HepG2 (cell line): ENCODE results near the gene SAPCD1. TPM values are rescaled to one million over a fixed set of nuclear protein-coding genes. Genes with fewer than 3 reads are reported as not detected.

Experiments
- ATF7 ChIP-seq, 2 experiments: fragments of 450-650 bp in 1 of 2; sonication (generic) in 1 of 2; formaldehyde crosslinking in 1 of 2; IDR thresholded peaks; 2 replicates each; pipeline versions ENCODE4 v1.4.0 to v1.6.1; 2016 to 2020; ENCODE audit warnings: antibody characterized with exemption in 1 of 2, mild to moderate bottlenecking in 1 of 2, missing genetic modification reagents in 1 of 2
- CSRNP1 ChIP-seq: sonication (generic); formaldehyde crosslinking; IDR thresholded peaks from 2 replicates; pipeline ENCODE4 v1.8.1; 2023; ENCODE audit warnings: mild to moderate bottlenecking, missing genetic modification reagents
- GATA4 ChIP-seq: sonication (generic); IDR thresholded peaks from 2 replicates; pipeline ENCODE4 v1.6.1; 2016; ENCODE audit warnings: antibody characterized with exemption, low read depth, borderline replicate concordance
- HIC2 ChIP-seq: sonication (generic); formaldehyde crosslinking; IDR thresholded peaks from 2 replicates; pipeline ENCODE4 v1.9.0; 2022; ENCODE audit warnings: low read depth, missing genetic modification reagents
- HNF4A ChIP-seq: sonication (generic); formaldehyde crosslinking; IDR thresholded peaks from 2 replicates; pipeline ENCODE4 v1.4.0; 2020; ENCODE audit warnings: missing genetic modification reagents
- HOXD1 ChIP-seq: sonication (generic); formaldehyde crosslinking; IDR thresholded peaks from 2 replicates; pipeline ENCODE4 v1.5.0; 2020; ENCODE audit warnings: missing genetic modification reagents
- MAFG ChIP-seq: sonication (generic); formaldehyde crosslinking; IDR thresholded peaks from 2 replicates; pipeline ENCODE4 v1.5.1; 2020; ENCODE audit warnings: mild to moderate bottlenecking, missing genetic modification reagents
- RARG ChIP-seq: sonication (generic); formaldehyde crosslinking; IDR thresholded peaks from 2 replicates; pipeline ENCODE4 v1.4.0; 2020; ENCODE audit warnings: low read depth, mild to moderate bottlenecking, missing genetic modification reagents
- SNAPC2 ChIP-seq: sonication (generic); formaldehyde crosslinking; IDR thresholded peaks from 2 replicates; pipeline ENCODE4 v1.8.1; 2022; ENCODE audit warnings: mild to moderate bottlenecking, missing genetic modification reagents
- SP4 ChIP-seq: sonication (generic); formaldehyde crosslinking; IDR thresholded peaks from 2 replicates; pipeline ENCODE4 v1.8.1; 2023; ENCODE audit warnings: mild to moderate bottlenecking, missing genetic modification reagents
- TAF15 ChIP-seq: fragments of 200-400 bp; formaldehyde crosslinking; IDR thresholded peaks from one replicate; pipeline ENCODE4 v1.6.1; 2018; ENCODE audit warnings: mild to moderate bottlenecking, low read depth, low read length; ENCODE audit not compliant: poor library complexity, severe bottlenecking
- U2AF1 ChIP-seq: fragments of 200-400 bp; formaldehyde crosslinking; optimal IDR thresholded peaks from 2 replicates; pipeline ENCODE3; 2017; ENCODE audit warnings: mild to moderate bottlenecking, low read depth, low read length
- ZFP91 ChIP-seq: sonication (generic); formaldehyde crosslinking; IDR thresholded peaks from 2 replicates; pipeline ENCODE4 v1.9.0; 2022; ENCODE audit warnings: missing genetic modification reagents, mild to moderate bottlenecking, borderline replicate concordance
- ZNF121 ChIP-seq: sonication (generic); formaldehyde crosslinking; IDR thresholded peaks from 2 replicates; pipeline ENCODE4 v1.5.0; 2020; ENCODE audit warnings: mild to moderate bottlenecking, missing genetic modification reagents
- ZNF34 ChIP-seq: sonication (generic); formaldehyde crosslinking; IDR thresholded peaks from 2 replicates; pipeline ENCODE4 v1.4.0; 2020; ENCODE audit warnings: mild to moderate bottlenecking, missing genetic modification reagents, borderline replicate concordance
- ZNF510 ChIP-seq: sonication (generic); formaldehyde crosslinking; IDR thresholded peaks from 2 replicates; pipeline ENCODE4 v1.4.0; 2020; ENCODE audit warnings: low read depth, mild to moderate bottlenecking, missing genetic modification reagents
- ZNF569 ChIP-seq: sonication (generic); formaldehyde crosslinking; IDR thresholded peaks from 2 replicates; pipeline ENCODE4 v1.5.0; 2020; ENCODE audit warnings: mild to moderate bottlenecking, missing genetic modification reagents, moderate library complexity, borderline replicate concordance
- ZNF619 ChIP-seq: sonication (generic); formaldehyde crosslinking; IDR thresholded peaks from 2 replicates; pipeline ENCODE4 v1.4.0; 2020; ENCODE audit warnings: mild to moderate bottlenecking, missing genetic modification reagents
- ZNF709 ChIP-seq: sonication (generic); formaldehyde crosslinking; IDR thresholded peaks from 2 replicates; pipeline ENCODE4 v1.5.0; 2020; ENCODE audit warnings: mild to moderate bottlenecking, missing genetic modification reagents
- ZNF841 ChIP-seq: sonication (generic); formaldehyde crosslinking; IDR thresholded peaks from 2 replicates; pipeline ENCODE4 v1.8.1; 2023; ENCODE audit warnings: missing genetic modification reagents, borderline replicate concordance
- polyA plus RNA-seq, 8 experiments: library from polyadenylated mRNA; depleted of rRNA in 3 of 8; stranded (reverse) in 7 of 8; unstranded in 1 of 8; fragments of >200 nt; fragmentation: Illumina TruSeq in 4 of 8; extraction: Trizol in 4 of 8; gene quantifications; 2 replicates each; pipeline versions ENCODE4 v1.2.1 to v1.2.3, GENCODE V29; 2011 to 2016; ENCODE audit warnings: low read depth in 4 of 8, missing spikeins in 1 of 8, mixed read lengths in 1 of 8; ENCODE audit not compliant: insufficient read depth in 1 of 8
- total RNA-seq, 5 experiments: library from RNA; depleted of rRNA; stranded (reverse); fragments of >200 nt; fragmentation: Illumina TruSeq; extraction: Trizol; gene quantifications; 2 replicates each; pipeline ENCODE4 v1.2.3, GENCODE V29; 2016; ENCODE audit warnings: low read depth in 1 of 5
- TF ChIP-seq, protein P1 (sequence below): sonication (generic); formaldehyde crosslinking; conservative IDR thresholded peaks from 2 replicates; pipeline ENCODE4 v1.4.0; 2020; ENCODE audit warnings: mild to moderate bottlenecking, missing genetic modification reagents, moderate library complexity

Gene SAPCD1
- total and polyA plus RNA-seq, 2 of the 13 experiments (the other 11 are each of a cell fraction or from before 2014, with no cell fraction given) = 2.5 to 3.9 TPM

DNA sequence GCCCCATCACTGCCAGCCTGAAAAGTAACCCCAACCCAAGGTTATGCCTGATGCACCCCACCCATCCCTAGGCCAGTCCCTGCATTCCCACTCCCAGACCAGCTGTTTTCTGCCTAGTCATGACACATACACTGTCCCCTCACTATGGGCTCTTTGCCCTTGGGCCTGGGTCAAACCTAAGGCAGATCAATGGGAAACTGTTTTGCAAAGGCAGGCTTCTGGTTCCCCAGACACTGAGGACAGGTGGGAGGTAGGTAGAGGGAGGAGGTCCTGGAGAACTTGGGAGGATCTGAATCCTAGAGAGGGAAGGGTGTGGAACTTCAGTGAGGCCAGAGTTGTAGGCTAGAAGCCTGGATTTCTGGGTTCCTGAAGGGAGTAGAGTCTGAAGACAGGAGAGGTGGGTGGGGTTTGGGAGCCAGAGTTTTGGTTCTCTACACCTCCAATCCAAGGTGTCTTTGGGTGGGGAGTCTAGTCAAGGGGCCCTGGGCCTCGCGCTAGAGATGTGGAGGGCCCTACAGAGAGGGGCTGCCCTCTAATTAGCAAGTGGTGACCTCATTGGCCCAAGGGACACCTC is 28.1 kb upstream of the SAPCD1 start (continued):
- 0 out of 2 replicates have a peak, but pooled peaks have one; percentile 27 for TF ChIP-seq ZFP91 (CRISPR knock-in tag)
- TF ChIP-seq MAFG = no peak; the same call in 1 of the 2 replicates
- no peak for TF ChIP-seq ZNF510 (CRISPR knock-in tag)
- TF ChIP-seq, protein P1, sequence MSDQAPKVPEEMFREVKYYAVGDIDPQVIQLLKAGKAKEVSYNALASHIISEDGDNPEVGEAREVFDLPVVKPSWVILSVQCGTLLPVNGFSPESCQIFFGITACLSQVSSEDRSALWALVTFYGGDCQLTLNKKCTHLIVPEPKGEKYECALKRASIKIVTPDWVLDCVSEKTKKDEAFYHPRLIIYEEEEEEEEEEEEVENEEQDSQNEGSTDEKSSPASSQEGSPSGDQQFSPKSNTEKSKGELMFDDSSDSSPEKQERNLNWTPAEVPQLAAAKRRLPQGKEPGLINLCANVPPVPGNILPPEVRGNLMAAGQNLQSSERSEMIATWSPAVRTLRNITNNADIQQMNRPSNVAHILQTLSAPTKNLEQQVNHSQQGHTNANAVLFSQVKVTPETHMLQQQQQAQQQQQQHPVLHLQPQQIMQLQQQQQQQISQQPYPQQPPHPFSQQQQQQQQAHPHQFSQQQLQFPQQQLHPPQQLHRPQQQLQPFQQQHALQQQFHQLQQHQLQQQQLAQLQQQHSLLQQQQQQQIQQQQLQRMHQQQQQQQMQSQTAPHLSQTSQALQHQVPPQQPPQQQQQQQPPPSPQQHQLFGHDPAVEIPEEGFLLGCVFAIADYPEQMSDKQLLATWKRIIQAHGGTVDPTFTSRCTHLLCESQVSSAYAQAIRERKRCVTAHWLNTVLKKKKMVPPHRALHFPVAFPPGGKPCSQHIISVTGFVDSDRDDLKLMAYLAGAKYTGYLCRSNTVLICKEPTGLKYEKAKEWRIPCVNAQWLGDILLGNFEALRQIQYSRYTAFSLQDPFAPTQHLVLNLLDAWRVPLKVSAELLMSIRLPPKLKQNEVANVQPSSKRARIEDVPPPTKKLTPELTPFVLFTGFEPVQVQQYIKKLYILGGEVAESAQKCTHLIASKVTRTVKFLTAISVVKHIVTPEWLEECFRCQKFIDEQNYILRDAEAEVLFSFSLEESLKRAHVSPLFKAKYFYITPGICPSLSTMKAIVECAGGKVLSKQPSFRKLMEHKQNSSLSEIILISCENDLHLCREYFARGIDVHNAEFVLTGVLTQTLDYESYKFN (CRISPR knock-in tag) = 0 out of 2 replicates have a peak, but pooled peaks have one; percentile 27
- no peak for TF ChIP-seq ZNF569 (CRISPR knock-in tag)
- peak; percentile 83; the same call in 1 of the 2 replicates for TF ChIP-seq CSRNP1
- 0 out of 2 replicates have a peak, but pooled peaks have one; percentile 25 for TF ChIP-seq SNAPC2 (CRISPR knock-in tag)
- no peak; the same call in 1 of the 2 replicates for TF ChIP-seq HIC2
- TF ChIP-seq ZNF709 (CRISPR knock-in tag) = 0 out of 2 replicates have a peak, but pooled peaks have one; percentile 11
- peak; percentile 70; the same call in 1 of the 2 replicates for TF ChIP-seq SP4 (CRISPR knock-in tag)
- no peak for TF ChIP-seq TAF15
- no peak for TF ChIP-seq ZNF619 (CRISPR knock-in tag)
- TF ChIP-seq HNF4A (CRISPR knock-in tag) = no peak
- 0 out of 2 replicates have a peak, but pooled peaks have one; percentile 17 for TF ChIP-seq ATF7 (IDR thresholded peaks at IDR 0.05)
- no peak for TF ChIP-seq ATF7 (CRISPR knock-in tag; IDR thresholded peaks at IDR 0.05)
- no peak for TF ChIP-seq GATA4
- peak; percentile 50; the same call in 1 of the 2 replicates for TF ChIP-seq ZNF34
- TF ChIP-seq U2AF1 = no peak
- no peak for TF ChIP-seq ZNF121
- TF ChIP-seq ZNF841 (CRISPR knock-in tag) = no peak
- TF ChIP-seq RARG (CRISPR knock-in tag) = no peak
- peak; percentile 85 for TF ChIP-seq HOXD1 (CRISPR knock-in tag)
